PC-3 (cell line): ENCODE measurements around the gene VTI1A. TPM values are rescaled to one million over a fixed set of nuclear protein-coding genes. Genes with fewer than 3 reads are reported as not detected.

Experiments
- ATAC-seq: fragments of 200-7000 bp; cut with Tn5 transposase; 2 replicates; pipeline ENCODE4 v1.9.1; 2020; ENCODE audit warnings: mild to moderate bottlenecking, moderate library complexity
- BruUV-seq: library from RNA; stranded (reverse); fragments of 400-500 nt; replicated peaks from 2 replicates; lab custom pipeline; 2021; lab: Mats Ljungman, UMichigan
- CTCF ChIA-PET: fragments of 300-600 bp; sonication (Branson Sonifier 250); formaldehyde crosslinking; loops from one replicate; lab custom pipeline; 2022; ENCODE audit warnings: antibody characterized with exemption; lab: Charles Lee
- POLR2A ChIA-PET: fragments of 300-600 bp; sonication (Branson Sonifier 250); formaldehyde crosslinking; loops from one replicate; lab custom pipeline; 2022; ENCODE audit warnings: antibody characterized with exemption; ENCODE audit not compliant: unreplicated experiment; lab: Charles Lee
- DNase-seq: peaks from one replicate; pipeline ENCODE4 v3.0.0-alpha.2; 2015
- H2AFZ ChIP-seq: fragments of 300-600 bp; sonication (generic); 2 replicates; pipeline ENCODE4 v1.6.0; 2016; ENCODE audit warnings: antibody characterized with exemption, low read length
- H3F3A ChIP-seq: fragments of 300-600 bp; sonication (generic); one replicate; pipeline ENCODE4 v1.6.0; 2017; ENCODE audit warnings: antibody characterized with exemption, low read length, control low read depth, mild to moderate bottlenecking; ENCODE audit not compliant: unreplicated experiment
- H3K27ac ChIP-seq: fragments of 300-600 bp; sonication (generic); 2 replicates; pipeline ENCODE4 v1.5.1; 2016; ENCODE audit warnings: mild to moderate bottlenecking, low read length
- H3K27me3 ChIP-seq: fragments of 300-600 bp; sonication (generic); 2 replicates; pipeline ENCODE4 v1.6.1; 2016; ENCODE audit warnings: low read length, mixed read lengths
- H3K36me3 ChIP-seq: fragments of 300-600 bp; sonication (generic); 2 replicates; pipeline ENCODE4 v1.6.1; 2016; ENCODE audit warnings: low read depth, mixed run types, low read length, mixed read lengths
- H3K4me1 ChIP-seq: fragments of 300-600 bp; sonication (generic); 2 replicates; pipeline ENCODE4 v1.5.1; 2016; ENCODE audit warnings: low read length; ENCODE audit not compliant: insufficient read depth
- H3K4me2 ChIP-seq: fragments of 300-600 bp; sonication (generic); 2 replicates; pipeline ENCODE4 v1.6.0; 2016; ENCODE audit warnings: low read length
- H3K4me3 ChIP-seq: fragments of 300-600 bp; sonication (generic); 2 replicates; pipeline ENCODE4 v1.5.1; 2016; ENCODE audit warnings: mild to moderate bottlenecking, low read length, mixed read lengths
- H3K79me2 ChIP-seq: fragments of 300-600 bp; sonication (generic); 2 replicates; pipeline ENCODE4 v1.6.1; 2017; ENCODE audit warnings: low read length, mixed read lengths
- H3K9ac ChIP-seq: fragments of 300-600 bp; sonication (generic); 2 replicates; pipeline ENCODE4 v1.6.0; 2016; ENCODE audit warnings: mild to moderate bottlenecking, low read length
- H3K9me2 ChIP-seq: fragments of 300-600 bp; sonication (generic); replicated peaks from 2 replicates; pipeline ENCODE4 v1.6.1; 2016; ENCODE audit warnings: mixed run types, low read length, mixed read lengths
- H3K9me3 ChIP-seq: fragments of 300-600 bp; sonication (generic); 2 replicates; pipeline ENCODE4 v1.6.1; 2016; ENCODE audit warnings: low read length, mixed read lengths
- H4K20me1 ChIP-seq: fragments of 300-600 bp; sonication (generic); 2 replicates; pipeline ENCODE4 v1.6.1; 2016; ENCODE audit warnings: low read length, mixed read lengths
- EZH2 ChIP-seq: fragments of 300-600 bp; sonication (generic); IDR thresholded peaks from one replicate; pipeline ENCODE4 v1.6.1; 2017; ENCODE audit warnings: antibody characterized with exemption, mild to moderate bottlenecking, low read length; ENCODE audit not compliant: unreplicated experiment
- EZH2phosphoT487 ChIP-seq: fragments of 300-600 bp; sonication (generic); IDR thresholded peaks from 2 replicates; pipeline ENCODE4 v1.6.1; 2018; ENCODE audit warnings: mild to moderate bottlenecking, antibody characterized with exemption, low read length, borderline replicate concordance
- intact Hi-C: fragments of 100-400 bp; cut with micrococcal nuclease; formaldehyde crosslinking; loops from 2 replicates; pipeline ENCODE4 v1.9.0; 2023
- total RNA-seq: library from RNA; depleted of rRNA; stranded (reverse); fragments of >200 nt; gene quantifications from 2 replicates; pipeline ENCODE4 v1.2.3, GENCODE V29; 2014
- TF ChIP-seq, protein P1 (sequence below): fragments of 300-600 bp; sonication (generic); conservative IDR thresholded peaks from 2 replicates; pipeline ENCODE4 v1.5.1; 2017; ENCODE audit warnings: antibody characterized with exemption, low read depth, mild to moderate bottlenecking, low read length

Gene VTI1A
- total RNA-seq, 1 experiment from 2014 or later, result 18.1 TPM

DNA sequence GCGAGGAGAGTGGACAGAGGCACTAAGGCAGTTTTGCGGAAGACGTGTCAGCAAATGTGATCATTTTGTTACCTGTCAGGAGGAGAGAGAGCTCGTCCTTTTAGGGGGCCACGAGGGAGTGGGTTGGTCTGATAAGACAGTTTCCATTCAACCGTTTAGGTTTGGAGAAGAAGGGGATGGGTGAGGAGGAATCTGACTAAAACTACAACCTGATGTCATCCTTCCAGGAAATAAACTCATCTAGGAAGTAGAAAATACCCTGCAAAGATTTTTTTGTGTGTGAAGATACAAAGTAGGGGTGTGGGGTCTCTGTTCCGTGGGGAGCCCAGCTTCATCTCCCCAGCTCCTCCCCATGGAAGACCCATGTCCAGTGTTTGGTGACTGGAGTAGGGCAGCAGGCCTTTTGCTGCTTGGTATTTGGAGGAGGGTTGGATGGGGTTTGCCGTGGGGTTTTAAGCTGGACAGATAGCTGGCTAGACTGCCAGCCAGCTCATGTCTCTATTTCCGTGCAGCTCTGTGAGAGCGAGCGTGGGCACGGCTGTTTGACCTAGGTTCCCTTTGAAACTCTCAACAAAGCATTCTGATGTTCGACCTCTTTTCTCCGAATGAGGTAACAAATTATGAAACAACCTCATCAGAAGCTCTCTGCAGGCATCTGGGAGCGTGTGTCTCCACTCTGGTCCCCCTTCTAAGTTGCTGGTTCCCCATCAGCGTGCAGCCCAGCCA, 367.0 kb downstream of the VTI1A start:
- no peak overlapping the region for H3K4me3 ChIP-seq
- TF ChIP-seq, protein P1, sequence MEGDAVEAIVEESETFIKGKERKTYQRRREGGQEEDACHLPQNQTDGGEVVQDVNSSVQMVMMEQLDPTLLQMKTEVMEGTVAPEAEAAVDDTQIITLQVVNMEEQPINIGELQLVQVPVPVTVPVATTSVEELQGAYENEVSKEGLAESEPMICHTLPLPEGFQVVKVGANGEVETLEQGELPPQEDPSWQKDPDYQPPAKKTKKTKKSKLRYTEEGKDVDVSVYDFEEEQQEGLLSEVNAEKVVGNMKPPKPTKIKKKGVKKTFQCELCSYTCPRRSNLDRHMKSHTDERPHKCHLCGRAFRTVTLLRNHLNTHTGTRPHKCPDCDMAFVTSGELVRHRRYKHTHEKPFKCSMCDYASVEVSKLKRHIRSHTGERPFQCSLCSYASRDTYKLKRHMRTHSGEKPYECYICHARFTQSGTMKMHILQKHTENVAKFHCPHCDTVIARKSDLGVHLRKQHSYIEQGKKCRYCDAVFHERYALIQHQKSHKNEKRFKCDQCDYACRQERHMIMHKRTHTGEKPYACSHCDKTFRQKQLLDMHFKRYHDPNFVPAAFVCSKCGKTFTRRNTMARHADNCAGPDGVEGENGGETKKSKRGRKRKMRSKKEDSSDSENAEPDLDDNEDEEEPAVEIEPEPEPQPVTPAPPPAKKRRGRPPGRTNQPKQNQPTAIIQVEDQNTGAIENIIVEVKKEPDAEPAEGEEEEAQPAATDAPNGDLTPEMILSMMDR, result no peak
- no peak for TF ChIP-seq EZH2phosphoT487
- TF ChIP-seq EZH2, result no peak
- DNase-seq, result no peak
- H3K9me2 ChIP-seq, result no peaks in the 10 kb centered on the region
- H3K4me2 ChIP-seq, result no peak overlapping the region
- CTCF ChIA-PET, result no interaction called here
- BruUV-seq, result no TSS peak
- intact Hi-C loops, result loop anchor here (2.0 to 5.0 kb wide), 3 partner anchors 47 to 278 kb away; no protein-coding TSS in a partner anchor
- no peaks in the 10 kb centered on the region for H3K36me3 ChIP-seq
- ATAC-seq, result no peak
- H2AFZ ChIP-seq, result no peak overlapping the region
- POLR2A ChIA-PET, result interaction anchor here (0.7 kb wide), 1 partner anchor 350 kb away, joined by 6 read pairs; no protein-coding TSS in a partner anchor
- H3K27me3 ChIP-seq, result no peaks in the 10 kb centered on the region
- no peaks in the 10 kb centered on the region for H3K79me2 ChIP-seq
- H4K20me1 ChIP-seq, result no peaks in the 10 kb centered on the region
- H3K9me3 ChIP-seq, result no peaks in the 10 kb centered on the region
- H3K27ac ChIP-seq, result no peak overlapping the region
- H3K4me1 ChIP-seq, result peaks cover 41% of the 10 kb centered on the region
- H3F3A ChIP-seq, result no peaks in the 10 kb centered on the region
- no peak overlapping the region for H3K9ac ChIP-seq

DNA sequence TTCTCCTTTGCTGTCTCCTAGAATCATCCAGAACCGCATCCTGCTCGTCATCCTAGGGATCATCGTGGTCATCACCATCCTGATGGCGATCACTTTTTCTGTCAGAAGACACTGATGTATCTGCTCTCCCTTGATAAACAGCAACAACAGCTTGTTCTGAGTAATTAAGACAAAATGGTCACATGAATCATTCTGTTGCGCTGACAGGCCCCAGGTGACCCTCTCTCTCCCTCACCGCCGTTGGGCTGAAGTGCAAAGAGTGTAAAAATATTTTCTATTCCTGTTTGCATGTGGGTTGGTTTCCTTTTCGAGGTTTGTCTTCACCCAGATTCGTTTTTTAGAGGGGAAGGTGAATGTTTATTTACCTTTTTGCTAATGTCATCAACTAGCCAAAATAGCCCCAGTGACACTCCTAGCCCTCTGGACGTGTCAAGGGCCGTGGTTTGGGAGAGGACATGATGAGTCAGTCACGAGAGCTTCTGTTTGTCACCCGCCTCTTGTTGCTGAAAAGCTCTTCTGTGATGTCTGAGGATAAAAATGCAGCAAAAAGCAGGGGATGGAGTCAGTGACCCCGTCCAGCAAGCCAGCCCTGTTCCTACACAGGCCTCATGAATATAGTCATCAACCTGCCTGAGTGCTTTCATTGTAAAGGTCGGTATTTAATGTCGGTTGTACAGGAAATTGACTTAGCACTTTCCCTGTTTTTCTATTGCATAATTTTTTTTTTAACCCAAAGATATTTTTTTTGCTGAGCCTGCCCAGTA, 368.4 kb downstream of the VTI1A start:
- CTCF ChIA-PET, result interaction anchor here (0.6 kb wide), 1 partner anchor 264 kb away, joined by 9 read pairs; no protein-coding TSS in a partner anchor
- Histone ChIP-seq H3K4me1 (peaks cover 39% of the 10 kb centered on the region), H3K27ac (peak overlapping the region; percentile 25), H3K4me2 (peak overlapping the region; percentile 33; the same call in 1 of the 2 replicates), H3K9me3 (no peaks in the 10 kb centered on the region), H3K9ac (no peak overlapping the region), H3F3A (no peaks in the 10 kb centered on the region), H3K27me3 (no peaks in the 10 kb centered on the region), H3K79me2 (no peaks in the 10 kb centered on the region), H2AFZ (no peak overlapping the region), H3K4me3 (no peak overlapping the region), H3K36me3 (no peaks in the 10 kb centered on the region), H4K20me1 (no peaks in the 10 kb centered on the region), H3K9me2 (no peaks in the 10 kb centered on the region)
- peak; percentile 64 for DNase-seq
- BruUV-seq, result no TSS peak
- peak; percentile 21 for ATAC-seq
- no peak for TF ChIP-seq EZH2phosphoT487
- TF ChIP-seq EZH2, result no peak
- TF ChIP-seq, protein P1, result no peak
- intact Hi-C loops, result loop anchor here (1.0 kb wide), 1 partner anchor 135 kb away; the partner anchor contains the start of gene TCF7L2
- POLR2A ChIA-PET, result no interaction called here
